GM21447 (cell line): ENCODE measurements around the gene ITM2C.

Experiments used
- ATAC-seq: cut with Tn5 transposase; IDR thresholded peaks from one replicate; pipeline ENCODE4 v1.9.1; 2021; ENCODE audit not compliant: unreplicated experiment

Gene ITM2C, protein sequence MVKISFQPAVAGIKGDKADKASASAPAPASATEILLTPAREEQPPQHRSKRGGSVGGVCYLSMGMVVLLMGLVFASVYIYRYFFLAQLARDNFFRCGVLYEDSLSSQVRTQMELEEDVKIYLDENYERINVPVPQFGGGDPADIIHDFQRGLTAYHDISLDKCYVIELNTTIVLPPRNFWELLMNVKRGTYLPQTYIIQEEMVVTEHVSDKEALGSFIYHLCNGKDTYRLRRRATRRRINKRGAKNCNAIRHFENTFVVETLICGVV

DNA sequence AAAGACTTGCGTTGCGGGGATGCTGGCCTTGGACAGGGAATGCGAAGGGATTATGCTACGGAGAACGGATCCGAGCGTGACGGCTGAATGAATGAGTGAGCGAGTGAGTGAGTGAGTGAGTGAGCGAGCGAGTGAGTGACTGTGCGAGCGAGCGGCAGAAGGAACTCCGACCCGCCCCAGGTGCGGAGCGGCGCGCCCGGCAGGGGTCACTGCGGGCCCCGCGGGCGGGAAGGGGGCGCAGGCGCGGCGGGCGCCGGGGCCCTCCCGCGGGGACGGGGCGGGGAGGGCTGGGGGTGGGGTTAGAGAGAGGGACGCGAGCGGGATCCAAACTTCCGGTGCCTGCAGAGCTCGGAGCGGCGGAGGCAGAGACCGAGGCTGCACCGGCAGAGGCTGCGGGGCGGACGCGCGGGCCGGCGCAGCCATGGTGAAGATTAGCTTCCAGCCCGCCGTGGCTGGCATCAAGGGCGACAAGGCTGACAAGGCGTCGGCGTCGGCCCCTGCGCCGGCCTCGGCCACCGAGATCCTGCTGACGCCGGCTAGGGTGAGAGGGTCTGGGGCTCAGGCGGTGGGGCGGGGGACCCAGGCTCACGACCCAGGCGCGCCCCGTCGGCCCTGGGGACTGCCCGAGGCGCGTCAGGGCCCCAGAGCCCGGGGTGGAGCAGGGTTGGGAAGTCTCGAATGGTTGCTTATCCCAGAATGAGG, at the start of gene ITM2C:
TSS of gene ITM2C (plus strand) at position 338 of the 702 bp plus-strand sequence. CDS start at position 422, 84 bp downstream.
- ATAC-seq: peak; percentile 54

DNA sequence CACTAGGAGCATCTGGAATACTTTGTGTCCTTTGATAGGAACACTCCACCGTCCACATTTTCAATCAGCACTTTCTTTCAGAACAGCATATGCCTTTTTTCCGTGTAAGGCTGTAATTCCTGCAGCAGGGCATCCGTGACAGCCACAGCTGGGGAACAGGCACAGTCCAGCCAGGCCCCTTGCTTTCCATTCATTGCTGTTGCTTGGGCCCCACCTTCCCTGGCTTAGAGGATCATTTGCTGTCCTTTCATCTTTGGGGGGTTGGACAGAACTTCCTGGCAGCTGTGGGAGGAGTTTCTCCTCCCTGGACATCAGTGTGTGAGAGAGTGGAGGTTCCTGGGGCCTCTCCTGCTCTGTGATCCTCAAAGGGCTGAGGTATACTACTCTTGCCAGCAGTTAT, 49.7 kb upstream of the ITM2C start:
- no peak for ATAC-seq

DNA sequence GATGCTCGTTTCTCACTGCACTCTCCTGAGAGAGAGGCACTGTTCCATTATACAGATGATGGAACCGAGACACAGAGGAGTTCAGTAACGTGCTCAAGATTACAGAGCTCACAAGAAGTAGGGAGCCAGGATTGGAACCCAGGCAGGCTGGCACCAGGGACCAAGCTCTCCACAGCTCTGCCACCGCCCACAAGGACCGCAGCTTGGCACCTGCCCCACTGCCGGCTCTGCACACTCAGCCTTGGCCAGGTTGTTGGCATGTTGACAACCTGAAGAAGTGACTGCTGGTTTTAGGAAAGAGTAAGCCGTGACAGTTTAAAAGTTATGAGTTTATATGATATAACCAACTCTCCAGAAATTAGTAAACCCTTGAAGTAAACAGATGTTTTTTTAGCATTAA, 48.0 kb upstream of the ITM2C start:
- no peak for ATAC-seq

DNA sequence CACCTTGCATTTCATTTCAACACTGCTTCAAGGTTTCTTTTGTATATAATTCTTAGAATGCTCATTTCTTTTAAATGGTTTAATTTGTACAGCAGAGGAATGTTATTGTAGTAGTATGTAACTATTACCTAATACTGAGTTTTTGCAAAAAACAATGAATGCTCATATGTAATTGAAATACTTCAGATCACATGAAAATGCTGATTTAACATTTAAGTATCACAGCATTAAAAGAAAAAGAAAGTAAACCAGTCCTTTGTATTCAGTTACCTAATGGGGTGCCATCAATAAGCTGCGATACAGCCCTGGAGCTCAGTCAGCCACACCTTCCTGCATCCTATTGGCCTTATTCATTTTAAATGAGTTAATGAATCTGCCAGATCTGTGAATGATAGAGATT, 45.3 kb upstream of the ITM2C start:
- ATAC-seq: no peak

DNA sequence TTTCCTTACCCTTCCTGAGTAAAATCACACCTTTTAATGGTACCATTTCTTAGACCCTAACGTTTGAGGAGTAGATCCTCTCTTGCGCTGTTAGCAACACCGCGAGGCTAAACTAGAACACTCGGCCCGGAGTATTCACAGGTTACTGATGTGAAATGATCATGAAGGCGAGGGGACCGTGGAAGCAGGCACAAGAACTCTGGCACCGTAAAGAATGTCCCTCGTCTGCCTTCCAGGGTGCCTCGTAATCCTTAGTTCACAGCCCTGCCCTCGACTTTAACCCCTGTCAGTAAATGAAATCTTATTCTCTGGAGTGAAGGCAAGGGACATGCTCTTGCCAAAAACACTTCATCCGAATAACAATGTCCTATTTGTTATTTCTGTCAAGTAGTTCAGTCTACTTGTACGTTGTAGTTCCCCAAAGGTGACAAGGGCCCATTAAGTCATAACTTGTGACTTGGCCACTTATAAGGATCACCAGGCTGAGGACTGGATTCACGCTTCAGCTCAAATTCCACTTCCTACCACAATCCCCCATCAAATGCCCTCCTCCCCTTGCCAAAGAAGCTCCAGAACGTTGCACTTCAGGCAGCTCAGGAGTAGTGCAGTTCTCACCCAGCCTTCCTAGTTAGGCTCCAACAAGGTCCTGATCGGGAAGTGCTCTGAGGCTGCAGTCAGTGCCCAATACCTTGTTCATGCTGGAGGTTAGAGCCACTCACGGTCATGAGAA, 43.3 kb upstream of the ITM2C start:
- no peak for ATAC-seq

DNA sequence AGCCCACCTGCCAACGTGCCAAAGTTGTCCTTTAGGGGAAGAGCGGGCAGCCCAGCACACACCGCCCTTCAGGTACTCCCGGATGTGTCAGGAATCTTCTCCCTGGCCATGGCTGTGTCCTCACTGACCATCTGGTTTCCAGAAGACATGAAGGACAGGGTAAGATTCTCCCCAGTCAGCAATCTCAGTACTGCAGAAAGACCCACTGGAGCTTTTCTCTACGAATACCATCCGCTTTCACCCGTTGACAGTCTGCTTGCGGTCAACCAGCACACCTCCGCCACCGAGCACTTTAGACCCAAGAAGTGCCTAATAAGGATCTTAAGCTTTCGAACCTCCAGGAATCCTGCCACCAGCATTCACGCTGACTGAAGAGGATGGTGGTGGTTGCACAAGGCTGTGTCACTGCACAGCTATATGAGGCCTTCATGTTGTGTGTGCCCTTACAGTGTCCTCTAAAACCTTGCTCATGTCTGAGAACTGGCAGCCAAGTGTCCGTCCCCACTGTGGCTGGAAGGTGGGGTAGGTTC, 42.7 kb upstream of the ITM2C start:
- no peak for ATAC-seq

DNA sequence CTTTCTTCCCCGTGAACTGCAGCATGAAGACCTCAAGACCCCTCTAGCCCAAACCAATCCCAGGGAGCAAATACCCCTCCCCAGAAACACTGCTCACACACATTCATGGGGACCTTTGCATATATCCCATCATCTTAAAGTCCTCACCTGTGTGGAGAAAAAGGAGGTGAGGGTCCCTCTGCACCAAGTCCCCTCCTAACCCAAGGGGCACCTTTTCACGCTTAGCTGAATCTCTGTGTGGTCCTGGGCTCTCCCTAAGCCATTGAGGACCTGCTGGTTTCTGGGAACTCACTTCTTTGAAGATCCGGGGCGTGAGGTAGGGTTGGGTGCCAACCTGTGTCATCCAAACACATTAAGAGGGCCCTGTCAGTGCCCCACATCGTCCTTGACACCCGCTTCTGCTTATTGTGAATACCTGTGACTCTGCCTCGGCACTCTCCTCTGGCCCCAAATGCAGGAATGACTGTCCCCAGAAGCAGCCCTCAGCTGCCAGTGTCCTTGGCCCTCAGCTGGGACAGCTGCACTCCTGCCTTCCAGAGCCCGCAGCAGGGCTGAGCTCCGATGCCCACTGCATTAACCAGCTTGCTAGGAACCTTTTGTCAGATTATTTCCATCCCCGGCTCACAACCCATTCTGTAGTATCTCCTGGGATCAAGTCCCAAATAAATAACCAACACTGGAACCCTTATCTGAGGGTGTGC, 41.3 kb upstream of the ITM2C start:
- ATAC-seq: no peak

DNA sequence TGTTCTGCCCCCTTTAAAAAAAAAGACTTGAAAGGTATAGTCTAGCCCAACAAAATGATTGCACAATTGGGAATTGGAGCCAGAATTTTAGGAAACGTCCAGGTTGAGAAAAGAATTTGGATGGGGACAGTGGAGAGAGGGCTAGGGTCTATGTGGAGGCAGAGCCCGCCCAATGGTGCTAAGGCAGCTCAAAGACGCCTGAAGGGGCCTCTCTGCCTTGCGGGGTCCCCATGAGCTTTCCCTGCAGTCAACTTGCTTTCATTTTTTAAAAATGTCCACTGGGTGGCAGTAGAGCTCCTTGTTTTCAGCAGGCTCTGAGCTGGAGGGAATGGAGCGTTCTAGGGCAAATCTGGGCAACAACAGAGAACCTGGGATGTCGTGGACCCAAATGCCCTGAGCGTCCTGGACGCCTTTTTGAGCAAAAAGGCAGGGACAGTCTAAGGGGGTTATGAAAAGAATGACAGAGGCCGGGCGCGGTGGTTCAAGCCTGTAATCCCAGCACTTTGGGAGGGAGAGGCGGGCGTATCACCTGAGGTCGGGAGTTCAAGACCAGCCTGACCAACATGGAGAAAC, 40.2 kb upstream of the ITM2C start:
- peak; percentile 64 for ATAC-seq

DNA sequence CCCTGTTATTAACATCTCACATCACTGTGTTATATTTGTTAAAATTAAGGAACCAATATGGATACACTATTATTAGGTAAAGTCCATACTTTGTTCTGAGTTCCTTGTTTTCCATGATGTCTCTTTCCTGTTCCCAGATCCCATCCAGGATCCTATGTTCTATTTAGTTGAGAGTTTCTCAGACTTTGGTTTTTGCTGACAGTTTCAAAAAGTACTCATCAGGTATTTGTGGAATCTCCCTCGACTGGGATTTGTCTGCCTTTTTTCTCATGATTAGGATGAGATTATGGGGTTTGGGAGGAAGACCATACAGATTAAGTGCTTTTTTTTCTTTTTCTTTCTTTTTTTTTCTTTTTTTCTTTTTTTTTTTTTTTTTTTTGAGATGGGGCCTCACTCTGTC, 39.4 kb upstream of the ITM2C start:
- no peak for ATAC-seq

DNA sequence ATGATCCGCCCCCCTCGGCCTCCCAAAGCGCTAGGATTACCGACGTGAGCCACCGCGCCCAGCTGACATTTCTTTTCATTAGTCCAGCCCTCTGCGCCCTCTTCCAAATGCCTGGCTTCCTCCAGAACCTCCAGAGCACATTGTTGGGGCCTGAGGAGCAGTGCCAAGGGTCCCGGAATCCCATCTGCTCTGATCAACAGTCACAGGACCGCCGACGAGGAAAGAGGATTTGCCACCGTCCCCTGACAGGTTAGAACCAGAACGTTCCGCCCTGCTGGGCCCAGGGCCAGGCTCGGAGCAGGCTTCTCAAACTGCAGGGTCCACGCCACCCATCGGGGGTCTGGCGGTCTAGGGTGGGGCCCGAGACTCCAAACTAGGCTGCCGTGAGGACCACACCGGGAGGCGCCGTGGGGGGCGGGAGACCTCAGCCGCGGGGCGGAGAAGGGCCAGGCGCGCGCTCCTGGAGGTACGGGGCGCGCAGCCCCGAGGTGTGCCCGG, 36.9 kb upstream of the ITM2C start:
- ATAC-seq: no peak

DNA sequence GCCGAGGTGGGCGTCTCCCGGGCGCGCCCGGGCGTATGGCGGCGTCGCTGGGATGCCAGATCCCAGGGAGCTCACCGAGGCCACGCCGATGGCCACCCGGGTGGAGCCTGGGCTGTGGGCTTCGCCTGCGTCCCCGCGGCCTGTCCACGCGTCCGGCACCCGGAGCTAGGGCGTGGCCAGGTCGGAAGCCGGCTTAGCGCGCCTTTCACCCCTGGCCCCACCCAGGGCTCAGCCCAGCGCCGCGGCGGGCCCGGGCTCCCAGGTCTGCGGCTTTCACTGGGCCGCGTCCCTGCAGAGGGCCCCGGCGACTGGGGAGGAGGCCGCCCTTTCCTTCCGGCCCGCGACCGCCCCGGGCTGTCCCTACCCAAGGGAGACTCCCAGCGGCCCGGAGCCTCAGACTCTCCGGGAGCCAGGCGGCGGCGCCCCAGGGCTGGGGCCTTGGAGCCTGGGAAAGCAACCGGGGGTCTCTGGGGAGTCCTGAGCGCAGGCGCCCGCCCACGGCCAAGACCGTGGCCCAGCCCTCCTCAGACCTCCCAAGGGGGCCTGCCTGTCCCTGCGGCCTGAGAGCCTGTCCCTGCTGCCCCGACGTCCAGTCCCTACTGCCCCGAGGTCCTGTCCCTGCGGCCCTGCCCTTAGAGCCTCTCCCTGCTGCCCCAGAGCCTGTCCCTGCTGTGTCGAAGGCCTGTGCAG, 36.3 kb upstream of the ITM2C start:
- ATAC-seq: no peak

DNA sequence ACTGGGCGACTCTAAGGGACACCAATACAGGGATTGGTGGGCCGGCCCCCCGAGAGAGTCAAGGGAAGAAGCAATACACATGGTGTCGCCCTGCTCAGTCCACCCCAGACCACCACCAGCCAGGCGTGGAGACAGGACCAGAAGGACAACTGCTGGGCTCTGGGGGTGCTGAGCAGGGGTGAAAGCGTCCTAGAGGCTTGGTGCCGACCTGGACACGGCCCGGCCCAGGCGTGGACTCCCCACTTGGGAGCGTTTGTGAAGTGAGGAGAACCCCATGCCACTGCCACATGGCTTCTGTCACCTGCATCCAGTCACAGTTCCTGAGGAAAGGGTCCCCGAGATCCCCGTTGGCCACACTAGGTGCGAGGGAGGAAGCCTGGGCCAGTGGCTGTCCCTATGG, 35.4 kb upstream of the ITM2C start:
- ATAC-seq: no peak

DNA sequence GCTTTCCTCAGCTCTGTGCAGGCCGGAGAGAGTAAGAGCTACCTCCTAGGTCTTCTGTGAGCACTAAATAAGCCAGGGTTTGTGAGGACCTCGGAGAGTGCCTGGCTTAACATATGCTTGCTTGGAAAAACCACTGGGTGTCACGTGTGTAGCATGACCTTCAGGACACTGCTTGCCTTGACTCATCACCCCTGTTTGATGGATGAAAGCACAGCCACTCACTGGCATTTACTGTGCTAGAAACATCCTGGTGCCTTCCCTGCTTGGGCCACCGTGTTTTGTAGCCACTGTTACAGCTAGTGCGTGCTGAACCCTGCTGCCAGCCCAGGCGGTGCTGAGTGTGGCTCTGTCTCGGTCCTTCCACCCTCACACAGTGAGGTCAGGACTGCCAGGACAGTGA, 34.8 kb upstream of the ITM2C start:
- no peak for ATAC-seq

DNA sequence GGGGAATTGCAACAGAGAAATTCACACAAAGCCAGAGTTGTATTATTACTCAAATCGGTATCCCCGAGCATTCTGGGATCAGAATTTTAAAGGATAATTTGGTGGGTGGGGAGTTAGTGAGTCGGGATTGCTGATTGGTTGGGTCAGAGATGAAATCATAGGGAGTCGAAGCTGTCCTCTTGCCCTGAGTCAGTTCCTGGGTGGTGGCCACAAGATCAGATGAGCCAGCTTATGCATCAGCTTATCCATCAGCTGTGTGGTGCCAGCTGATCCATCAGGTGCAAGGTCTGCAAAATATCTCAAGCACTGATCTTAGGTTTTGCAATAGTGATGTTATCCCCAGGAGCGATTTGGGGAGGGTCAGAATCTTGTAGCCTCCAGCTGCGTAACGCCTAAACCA, 34.3 kb upstream of the ITM2C start:
- no peak for ATAC-seq

DNA sequence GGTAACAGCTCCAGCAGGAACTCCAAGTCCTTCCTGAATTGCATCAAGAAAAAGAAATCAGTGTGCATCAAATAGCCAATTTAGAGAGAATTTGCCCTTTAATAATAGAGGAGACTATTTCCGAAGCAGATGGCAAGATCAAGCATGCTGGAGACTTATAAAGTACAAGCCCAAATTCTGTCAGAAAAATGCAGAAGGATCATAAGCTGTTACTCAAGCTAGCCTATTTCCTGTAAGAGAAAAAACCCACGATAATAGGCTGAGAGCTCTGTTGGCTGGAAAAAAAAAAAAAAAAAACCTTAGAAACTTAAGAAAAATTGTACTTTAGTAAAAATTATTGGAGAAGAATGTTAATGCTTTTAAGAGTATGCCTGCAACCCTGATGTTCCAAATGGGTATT, 24.4 kb upstream of the ITM2C start:
- ATAC-seq: no peak

DNA sequence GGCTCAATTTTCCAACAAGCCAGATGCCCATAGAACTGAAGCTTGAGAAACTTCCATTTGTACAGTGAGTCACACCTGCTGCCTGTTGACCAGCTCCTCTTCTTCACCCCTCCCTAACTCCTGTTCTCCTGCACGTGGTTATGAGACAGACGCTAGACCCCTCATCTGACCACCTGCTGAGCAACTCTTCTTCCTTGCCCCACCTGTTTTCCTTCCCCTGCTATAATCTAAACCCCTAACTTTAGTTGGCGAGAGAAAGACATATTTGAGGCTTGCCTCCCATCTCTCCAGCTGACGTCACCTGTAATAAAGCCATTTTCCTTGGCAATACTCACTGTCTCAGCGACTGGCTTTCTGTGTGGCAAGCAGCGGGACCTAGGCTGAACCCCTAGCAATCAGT, 22.3 kb upstream of the ITM2C start:
- no peak for ATAC-seq

DNA sequence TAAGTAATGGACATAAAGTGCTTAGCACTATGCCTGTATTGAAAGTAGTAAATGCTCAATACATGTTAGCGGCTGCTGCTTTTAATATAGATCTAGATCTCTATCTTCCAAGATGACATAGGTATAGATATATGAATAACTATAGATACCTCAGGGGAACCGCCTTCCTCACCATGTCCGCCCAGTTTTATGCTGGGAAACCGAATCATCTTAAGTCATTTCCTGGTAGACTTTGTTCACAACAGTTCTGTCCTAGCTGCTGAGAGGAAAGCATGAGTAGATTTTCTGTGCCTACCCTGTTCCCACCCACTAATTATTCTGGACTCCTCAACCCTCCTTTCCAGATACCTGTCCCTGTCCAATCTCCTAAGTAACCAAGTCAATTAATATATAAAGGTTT, 21.6 kb upstream of the ITM2C start:
- ATAC-seq: no peak

DNA sequence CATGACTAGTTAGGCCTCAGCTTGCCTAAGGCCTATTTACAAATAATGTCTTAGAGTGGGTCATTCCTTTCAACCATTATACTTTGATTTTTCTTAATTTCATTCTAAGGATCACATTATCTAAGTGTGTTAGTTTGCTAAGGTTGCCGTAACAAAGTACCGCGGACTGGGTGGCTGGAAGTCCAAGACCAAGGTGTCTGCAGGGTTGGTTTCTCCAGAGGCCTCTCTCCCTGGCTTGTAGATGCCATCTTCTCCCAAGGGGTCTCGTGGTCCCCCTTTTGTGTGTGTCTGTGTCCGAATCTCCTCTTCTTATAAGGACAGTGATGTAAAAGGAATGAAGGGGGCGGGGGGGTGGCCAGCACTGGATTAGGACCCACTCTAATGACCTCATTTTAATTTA, 18.4 kb upstream of the ITM2C start:
- no peak for ATAC-seq

DNA sequence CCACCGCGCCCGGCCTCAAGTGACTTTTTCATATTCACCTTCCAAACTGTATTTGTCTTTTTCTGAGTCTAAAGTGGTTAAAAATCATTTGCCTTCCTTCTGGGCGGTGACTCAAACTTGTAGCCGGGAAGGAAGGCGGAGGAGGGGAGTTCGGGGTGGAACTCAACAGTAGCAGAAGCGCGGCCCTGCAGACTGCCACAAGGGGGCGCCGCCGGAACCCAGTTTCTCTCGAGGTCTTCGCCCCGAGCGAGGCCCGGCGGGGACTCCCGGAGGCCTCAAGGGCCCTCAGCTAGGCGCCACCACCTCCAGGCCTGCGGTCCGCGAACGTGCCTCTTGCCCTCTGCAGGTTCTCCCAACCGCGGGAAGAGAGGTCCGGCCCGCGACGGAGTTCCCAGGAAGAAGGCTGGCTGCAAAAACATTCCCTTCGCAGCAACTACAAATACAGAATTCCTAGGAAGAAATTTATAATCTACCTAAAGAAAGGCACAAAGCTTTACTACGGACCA, 16.8 kb upstream of the ITM2C start:
- ATAC-seq: peak; percentile 92
